IPS DF 6.9 (cell line): ENCODE data around the gene TPO.

ENCODE experiments used
- DNase-seq: peaks from one replicate; pipeline ENCODE4 v3.0.0-alpha.2; 2013; ENCODE audit warnings: low read depth, low spot score
- H3K27ac ChIP-seq: one replicate; pipeline ENCODE4 v1.5.1; 2013; ENCODE audit warnings: low read length, control low read depth
- H3K27me3 ChIP-seq: 2 replicates; pipeline ENCODE4 v1.6.1; 2013; ENCODE audit warnings: mild to moderate bottlenecking, low read length; ENCODE audit not compliant: control insufficient read depth, insufficient read depth
- H3K36me3 ChIP-seq: 2 replicates; pipeline ENCODE4 v1.6.1; 2013; ENCODE audit warnings: low read length; ENCODE audit not compliant: control insufficient read depth, insufficient read depth
- H3K4me1 ChIP-seq: 2 replicates; pipeline ENCODE4 v1.6.1; 2013; ENCODE audit warnings: low read length; ENCODE audit not compliant: control insufficient read depth, insufficient read depth
- H3K4me3 ChIP-seq: 2 replicates; pipeline ENCODE4 v1.5.1; 2013; ENCODE audit warnings: mild to moderate bottlenecking, low read length
- H3K9me3 ChIP-seq: 2 replicates; pipeline ENCODE4 v1.6.1; 2013; ENCODE audit warnings: low read length, inconsistent platforms; ENCODE audit not compliant: control insufficient read depth, insufficient read depth
- WGBS: extraction: QIAGEN DNeasy Blood & Tissue Kit; methylation state at CpG from one replicate; pipeline ENCODE4 v1.1.7; 2013; ENCODE audit warnings: mixed read lengths, missing lambda C conversion rate; ENCODE audit not compliant: insufficient read length, insufficient coverage; 5-methylcytosine and 5-hydroxymethylcytosine counted together

TPO gene

GRCh38 chr2:1422131-1422530, 8.9 kb downstream of the TPO start:
- Histone ChIP-seq H3K9me3 (no peaks in the 10 kb centered on the region), H3K27me3 (no peaks in the 10 kb centered on the region), H3K4me1 (no peaks in the 10 kb centered on the region; the same call in 1 of the 2 replicates), H3K36me3 (no peaks in the 10 kb centered on the region), H3K27ac (no peak overlapping the region), H3K4me3 (no peak overlapping the region)
- no CpG with 5 or more reads among the region's 22 CpGs for WGBS
- no peak for DNase-seq

- DNase-seq = no peak
- Histone ChIP-seq H3K27ac (no peak overlapping the region), H3K27me3 (no peaks in the 10 kb centered on the region), H3K9me3 (no peaks in the 10 kb centered on the region), H3K4me3 (no peak overlapping the region), H3K4me1 (no peaks in the 10 kb centered on the region; the same call in 1 of the 2 replicates), H3K36me3 (no peaks in the 10 kb centered on the region)
- WGBS = no CpG with 5 or more reads among the region's 26 CpGs
Measured at GRCh38 chr2:1422716-1423285, 9.5 kb downstream of the TPO start.

GRCh38 chr2:1427086-1427485, 13.8 kb downstream of the TPO start:
- no peak overlapping the region for H3K27ac ChIP-seq
- no peaks in the 10 kb centered on the region for H3K4me1 ChIP-seq
- no CpG with 5 or more reads among the region's 3 CpGs for WGBS
- no peak overlapping the region for H3K4me3 ChIP-seq
- H3K9me3 ChIP-seq = no peaks in the 10 kb centered on the region
- H3K27me3 ChIP-seq = no peaks in the 10 kb centered on the region
- DNase-seq = no peak
- H3K36me3 ChIP-seq = no peaks in the 10 kb centered on the region; the same call in 1 of the 2 replicates

GRCh38 chr2:1429895-1430294, 16.6 kb downstream of the TPO start:
- Histone ChIP-seq H3K36me3 (no peaks in the 10 kb centered on the region; the same call in 1 of the 2 replicates), H3K9me3 (no peaks in the 10 kb centered on the region), H3K4me1 (no peaks in the 10 kb centered on the region), H3K27ac (no peak overlapping the region), H3K4me3 (no peak overlapping the region), H3K27me3 (no peaks in the 10 kb centered on the region)
- DNase-seq = no peak
- no CpG with 5 or more reads among the region's 2 CpGs for WGBS

GRCh38 chr2:1430491-1430890, 17.2 kb downstream of the TPO start:
- WGBS = no CpG with 5 or more reads among the region's 2 CpGs
- H3K27me3 ChIP-seq = no peaks in the 10 kb centered on the region
- H3K4me3 ChIP-seq = no peak overlapping the region
- H3K36me3 ChIP-seq = no peaks in the 10 kb centered on the region; the same call in 1 of the 2 replicates
- no peaks in the 10 kb centered on the region for H3K4me1 ChIP-seq
- H3K9me3 ChIP-seq = no peaks in the 10 kb centered on the region
- no peak for DNase-seq
- H3K27ac ChIP-seq = no peak overlapping the region

GRCh38 chr2:1431886-1432400, 18.7 kb downstream of the TPO start:
- Histone ChIP-seq H3K4me3 (no peak overlapping the region), H3K27ac (no peak overlapping the region), H3K27me3 (no peaks in the 10 kb centered on the region), H3K9me3 (no peaks in the 10 kb centered on the region), H3K4me1 (no peaks in the 10 kb centered on the region), H3K36me3 (no peaks in the 10 kb centered on the region; the same call in 1 of the 2 replicates)
- no CpG with 5 or more reads among the region's 6 CpGs for WGBS
- DNase-seq = no peak

- H3K4me1 ChIP-seq = no peaks in the 10 kb centered on the region
- no peaks in the 10 kb centered on the region for H3K9me3 ChIP-seq
- no peaks in the 10 kb centered on the region; the same call in 1 of the 2 replicates for H3K36me3 ChIP-seq
- no peaks in the 10 kb centered on the region for H3K27me3 ChIP-seq
- WGBS = no CpG with 5 or more reads among the region's 2 CpGs
- no peak for DNase-seq
- no peak overlapping the region for H3K27ac ChIP-seq
- H3K4me3 ChIP-seq = no peak overlapping the region
Measured at GRCh38 chr2:1432726-1433125, 19.5 kb downstream of the TPO start.

GRCh38 chr2:1436369-1436768, 23.1 kb downstream of the TPO start:
- Histone ChIP-seq H3K4me1 (no peaks in the 10 kb centered on the region), H3K27me3 (no peaks in the 10 kb centered on the region), H3K9me3 (no peaks in the 10 kb centered on the region), H3K36me3 (no peaks in the 10 kb centered on the region; the same call in 1 of the 2 replicates), H3K27ac (no peak overlapping the region), H3K4me3 (no peak overlapping the region)
- no CpG with 5 or more reads among the region's 9 CpGs for WGBS
- DNase-seq = no peak

GRCh38 chr2:1437101-1437500, 23.8 kb downstream of the TPO start:
- no peaks in the 10 kb centered on the region for H3K4me1 ChIP-seq
- no CpG with 5 or more reads among the region's 11 CpGs for WGBS
- no peaks in the 10 kb centered on the region; the same call in 1 of the 2 replicates for H3K36me3 ChIP-seq

GRCh38 chr2:1437537-1437936, 24.3 kb downstream of the TPO start:
- H3K36me3 ChIP-seq = no peaks in the 10 kb centered on the region
- H3K4me3 ChIP-seq = no peak overlapping the region
- no CpG with 5 or more reads among the region's 4 CpGs for WGBS
- H3K27me3 ChIP-seq = no peaks in the 10 kb centered on the region
- no peaks in the 10 kb centered on the region for H3K9me3 ChIP-seq
- no peak for DNase-seq
- no peaks in the 10 kb centered on the region for H3K4me1 ChIP-seq
- no peak overlapping the region for H3K27ac ChIP-seq

More at GRCh38 chr2:1437101-1437500, 23.8 kb downstream of the TPO start:
- no peaks in the 10 kb centered on the region for H3K27me3 ChIP-seq
- DNase-seq = no peak
- no peak overlapping the region for H3K4me3 ChIP-seq
- no peaks in the 10 kb centered on the region for H3K9me3 ChIP-seq
- H3K27ac ChIP-seq = no peak overlapping the region

GRCh38 chr2:1438972-1439371, 25.7 kb downstream of the TPO start:
- Histone ChIP-seq H3K36me3 (no peaks in the 10 kb centered on the region), H3K27me3 (no peaks in the 10 kb centered on the region), H3K4me3 (no peak overlapping the region), H3K27ac (no peak overlapping the region), H3K4me1 (no peaks in the 10 kb centered on the region), H3K9me3 (no peaks in the 10 kb centered on the region)
- no peak for DNase-seq
- no CpG with 5 or more reads among the region's 6 CpGs for WGBS
